Heart left ventricle (tissue), 16 donors: ENCODE measurements around the gene TASP1. TPM values are rescaled to one million over a fixed set of nuclear protein-coding genes. Genes with fewer than 3 reads are reported as not detected.

ENCODE experiments used
- ATAC-seq, 4 donors: fragments of 200-7000 bp; cut with Tn5 transposase; one replicate each; pipeline ENCODE4 v1.9.1; 2020 to 2022; ENCODE audit warnings: moderate library complexity in 4 of 4, mild to moderate bottlenecking in 3 of 4, moderate number of reproducible peaks in 1 of 4
- DNase-seq, 5 donors: peaks; one replicate each; pipeline ENCODE4 v3.0.0-alpha.2; 2020
- H3K27ac ChIP-seq, 12 donors: fragments of 200-600 bp; sonication (generic) in 4 of 12; one replicate each; pipeline versions ENCODE4 v1.5.0 to v1.8.0; 2016 to 2022; ENCODE audit warnings: mild to moderate bottlenecking in 2 of 12
- H3K27me3 ChIP-seq, 9 donors: fragments of 200-600 bp; sonication (generic) in 2 of 9; one replicate each; pipeline versions ENCODE4 v1.5.1 to v1.8.0; 2016 to 2022; ENCODE audit warnings: mild to moderate bottlenecking in 3 of 9
- H3K36me3 ChIP-seq, 9 donors: fragments of 200-600 bp; sonication (generic) in 2 of 9; one replicate each; pipeline versions ENCODE4 v1.5.0 to v1.8.0; 2018 to 2022; ENCODE audit warnings: mild to moderate bottlenecking in 2 of 9
- H3K4me1 ChIP-seq, 12 donors: fragments of 200-600 bp; sonication (generic) in 4 of 12; one replicate each; pipeline versions ENCODE4 v1.5.0 to v1.8.0; 2016 to 2022; ENCODE audit warnings: mild to moderate bottlenecking in 3 of 12
- H3K4me3 ChIP-seq, 12 donors: fragments of 200-600 bp; sonication (generic) in 4 of 12; one replicate each; pipeline versions ENCODE4 v1.5.0 to v1.8.0; 2017 to 2022; ENCODE audit warnings: mild to moderate bottlenecking in 9 of 12, moderate library complexity in 4 of 12
- H3K9me3 ChIP-seq, 12 donors: fragments of 200-600 bp; sonication (generic) in 4 of 12; one replicate each; pipeline versions ENCODE4 v1.5.0 to v1.8.0; 2016 to 2022; ENCODE audit warnings: mild to moderate bottlenecking in 1 of 12
- POLR2A ChIP-seq, 2 donors: fragments of 450-650 bp; IDR thresholded peaks; one replicate each; pipeline ENCODE4 v1.6.1; 2017; ENCODE audit warnings: antibody characterized with exemption in 2 of 2, mild to moderate bottlenecking in 2 of 2, moderate library complexity in 2 of 2
- WGBS, 4 donors: extraction: QIAGEN DNeasy Blood & Tissue Kit in 2 of 4; methylation state at CpG; one replicate each; pipeline versions ENCODE4 v1.1.5 to v1.1.7; 2013 to 2018; 5-methylcytosine and 5-hydroxymethylcytosine counted together
- intact Hi-C, 10 donors: fragments of 100-400 bp; cut with DNase I; formaldehyde crosslinking; loops; one replicate each; pipeline versions ENCODE4 v1.11.1 to v1.14.2; 2022
- polyA plus RNA-seq, 2 donors: library from polyadenylated mRNA; stranded (reverse); fragments of 200-250 nt; gene quantifications; one replicate each; pipeline ENCODE4 v1.2.3, GENCODE V29; 2013
- total RNA-seq, 9 donors: library from RNA; depleted of rRNA in 2 of 9; stranded (reverse); fragments of >200 nt in 2 of 9; fragmentation: NEBNext Ultra II Directional in 3 of 9; extraction: Animal tissue kit (Norgen Biotek cat#: 25700) in 3 of 9; gene quantifications; one replicate each; pipeline versions ENCODE4 v1.1.0 to v1.2.4, GENCODE V29; 2016 to 2023
- TF ChIP-seq, protein P1 (sequence below), 12 donors: fragments of 200-600 bp; sonication (generic) in 4 of 12; IDR thresholded peaks; one replicate each; pipeline versions ENCODE4 v1.5.0 to v1.8.0; 2018 to 2022; ENCODE audit warnings: antibody characterized with exemption in 12 of 12, mild to moderate bottlenecking in 5 of 12
- donor health status: ischemic (EF 13 %, LVEDD 7.1; RV severe dilation, severe dysfunction).
- donor health status: healthy with polysubstance abuse.
- donor health status: DM: no; HTN: yes; CAD: no.
- donor health status: DM: no; HTN: no; CAD: no.
- donor health status: ischemic (EF 25% LVEDD 6.9; RV normal size, moderate dysfunction).
- donor health status: ischemic (EF 25% LVEDD 5.7; RV mildly dilated, moderate dysfunction).
- donor health status: healthy.
- donor health status: DM: yes; HTN: yes; CAD: no.
- donor health status: ischemic (EF 35%, LVEDD 5.7; RV mildly dilated, moderate dysfunction).
- donor health status: nonischemic (EF 11% LVEDD 7.7; RV severe dilation, severe dysfunction).
- donor health status: DM: yes; HTN: yes; CAD: no.
- donor health status: PGD.
- donor health status: ischemic (EF 29% LVEDD 5.4; RV normal size, mild dysfunction).
- donor health status: nonischemic (EF 23%, LVEDD 6.1; RV moderate dilation, normal function).

The TASP1 gene
- total and polyA plus RNA-seq, 11 donors, result 1.6 to 8.6 (median 5.3) TPM

DNA sequence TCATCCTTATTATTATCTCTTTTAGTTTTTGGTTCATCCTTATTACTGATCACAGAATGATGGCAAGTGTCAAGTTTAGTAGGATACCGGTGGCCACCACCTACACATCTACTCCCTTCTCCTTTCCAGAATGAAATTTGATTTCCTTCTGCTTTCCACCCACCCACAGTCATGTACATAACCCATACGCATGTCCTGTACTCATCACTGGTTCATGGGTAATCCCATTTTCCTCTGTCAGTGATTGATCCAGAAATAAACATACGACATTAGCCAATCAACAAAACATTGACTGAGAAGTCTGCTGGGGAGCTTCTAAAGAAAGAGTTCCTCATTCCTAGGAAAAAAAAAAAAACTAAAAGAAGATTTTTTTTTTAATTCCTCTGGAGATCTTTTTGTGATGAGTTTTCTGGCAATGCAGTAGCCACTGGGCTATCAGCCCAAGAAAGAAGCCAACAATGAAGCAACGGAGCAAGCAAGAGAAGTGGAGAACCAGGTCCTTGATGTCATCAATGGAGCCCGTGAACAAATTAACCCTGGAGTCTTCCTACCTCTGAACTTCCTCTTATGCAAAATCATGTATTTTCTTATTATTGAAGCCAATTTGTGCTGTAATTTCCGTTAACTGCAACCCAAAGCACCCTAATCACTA, 127.8 kb downstream of the TASP1 start:
- intact Hi-C loops, result no loop called here
- ATAC-seq (no peak), DNase-seq (no peak)
- Histone ChIP-seq H3K27ac (no peak overlapping the region), H3K9me3 (peaks cover 0 to 43% (median 12%) of the 10 kb centered on the region in 12 donors), H3K4me3 (no peak overlapping the region), H3K27me3 (no peaks in the 10 kb centered on the region), H3K36me3 (peaks cover 0 to 24% (median 2%) of the 10 kb centered on the region in 9 donors), H3K4me1 (no peaks in the 10 kb centered on the region)
- 88 to 93% (median 89%) methylated on average over 6 of the region's 6 CpGs for WGBS, 4 donors
- TF ChIP-seq, protein P1, sequence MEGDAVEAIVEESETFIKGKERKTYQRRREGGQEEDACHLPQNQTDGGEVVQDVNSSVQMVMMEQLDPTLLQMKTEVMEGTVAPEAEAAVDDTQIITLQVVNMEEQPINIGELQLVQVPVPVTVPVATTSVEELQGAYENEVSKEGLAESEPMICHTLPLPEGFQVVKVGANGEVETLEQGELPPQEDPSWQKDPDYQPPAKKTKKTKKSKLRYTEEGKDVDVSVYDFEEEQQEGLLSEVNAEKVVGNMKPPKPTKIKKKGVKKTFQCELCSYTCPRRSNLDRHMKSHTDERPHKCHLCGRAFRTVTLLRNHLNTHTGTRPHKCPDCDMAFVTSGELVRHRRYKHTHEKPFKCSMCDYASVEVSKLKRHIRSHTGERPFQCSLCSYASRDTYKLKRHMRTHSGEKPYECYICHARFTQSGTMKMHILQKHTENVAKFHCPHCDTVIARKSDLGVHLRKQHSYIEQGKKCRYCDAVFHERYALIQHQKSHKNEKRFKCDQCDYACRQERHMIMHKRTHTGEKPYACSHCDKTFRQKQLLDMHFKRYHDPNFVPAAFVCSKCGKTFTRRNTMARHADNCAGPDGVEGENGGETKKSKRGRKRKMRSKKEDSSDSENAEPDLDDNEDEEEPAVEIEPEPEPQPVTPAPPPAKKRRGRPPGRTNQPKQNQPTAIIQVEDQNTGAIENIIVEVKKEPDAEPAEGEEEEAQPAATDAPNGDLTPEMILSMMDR (IDR thresholded peaks at IDR 0.05), result no peak
- TF ChIP-seq POLR2A (IDR thresholded peaks at IDR 0.05), result no peak

GRCh38 chr20:13507646-13508045, 131.1 kb downstream of the TASP1 start:
- ATAC-seq (no peak), DNase-seq (no peak)
- 61 to 65% (median 65%) methylated on average over 3 of the region's 3 CpGs for WGBS, 4 donors
- H3K27me3 ChIP-seq, result no peaks in the 10 kb centered on the region
- no peak overlapping the region for H3K27ac ChIP-seq
- H3K9me3 ChIP-seq, result peaks cover 0 to 59% (median 22%) of the 10 kb centered on the region in 12 donors
- intact Hi-C loops, result loop anchor here in 1 of 10 donors (10.0 kb wide), 1 partner anchor 63 kb away; no protein-coding TSS in a partner anchor
- no peak overlapping the region for H3K4me3 ChIP-seq
- TF ChIP-seq, protein P1 (IDR thresholded peaks at IDR 0.05), result no peak
- no peak for TF ChIP-seq POLR2A (IDR thresholded peaks at IDR 0.05)
- peaks cover 0 to 7% (median 0%) of the 10 kb centered on the region in 9 donors for H3K36me3 ChIP-seq
- H3K4me1 ChIP-seq, result no peaks in the 10 kb centered on the region

DNA sequence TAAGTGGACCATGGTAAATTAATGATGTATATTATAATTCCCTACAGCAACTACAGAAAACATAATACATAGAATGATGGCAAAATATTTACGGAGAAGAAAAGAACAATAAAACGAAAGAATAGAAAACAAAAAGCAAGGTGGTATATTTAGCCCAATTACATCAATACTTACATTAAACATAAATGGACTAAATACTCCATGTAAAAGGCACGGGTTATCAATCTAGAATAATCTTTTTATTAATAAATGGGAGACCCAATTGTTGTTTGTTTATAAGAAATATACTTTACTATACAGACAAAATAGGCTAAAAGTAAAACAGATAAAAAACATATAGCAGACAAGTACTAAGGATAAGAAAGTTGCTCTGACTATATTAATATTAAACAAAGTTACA, 137.2 kb downstream of the TASP1 start:
- no peak for DNase-seq
- 94 to 97% (median 94%) methylated on average over 3 of the region's 3 CpGs for WGBS, 4 donors
- Histone ChIP-seq H3K4me1 (no peaks in the 10 kb centered on the region), H3K9me3 (peaks cover 0 to 80% (median 42%) of the 10 kb centered on the region in 12 donors), H3K27me3 (no peaks in the 10 kb centered on the region), H3K4me3 (no peak overlapping the region), H3K36me3 (peaks cover 0 to 3% (median 0%) of the 10 kb centered on the region in 9 donors), H3K27ac (no peak overlapping the region)
- no peak for TF ChIP-seq POLR2A (IDR thresholded peaks at IDR 0.05)
- TF ChIP-seq, protein P1 (IDR thresholded peaks at IDR 0.05), result no peak
- no peak for ATAC-seq
- intact Hi-C loops, result loop anchor here in 1 of 10 donors (10.0 kb wide), 1 partner anchor 57 kb away; no protein-coding TSS in a partner anchor

GRCh38 chr20:13494019-13494418, 144.7 kb downstream of the TASP1 start:
- Histone ChIP-seq H3K27ac (no peak overlapping the region), H3K4me3 (no peak overlapping the region), H3K27me3 (no peaks in the 10 kb centered on the region), H3K9me3 (peaks cover 0 to 19% (median 7%) of the 10 kb centered on the region in 12 donors), H3K36me3 (no peaks in the 10 kb centered on the region), H3K4me1 (peaks cover 0 to 20% (median 5%) of the 10 kb centered on the region in 12 donors)
- DNase-seq, result no peak
- ATAC-seq, result no peak
- intact Hi-C loops, result no loop called here
- TF ChIP-seq, protein P1 (IDR thresholded peaks at IDR 0.05), result no peak
- TF ChIP-seq POLR2A (IDR thresholded peaks at IDR 0.05), result no peak
